Lower leg skin (tissue), 4 donors: ENCODE measurements around the gene RUFY1. TPM values are rescaled to one million over a fixed set of nuclear protein-coding genes. Genes with fewer than 3 reads are reported as not detected.
A peak's percentile ranks its signal among the peaks of the same experiment; 100 is the strongest.
"Not testable (repeated sequence)": the region's sequence is repeated elsewhere in the genome, so short reads cannot be mapped to it uniquely, and the experiment has no call there.

ENCODE experiments used
- DNase-seq, 2 donors: peaks; one replicate each; pipeline ENCODE4 v3.0.0-alpha.2; 2019; ENCODE audit warnings: low spot score in 2 of 2
- H3K4me3 ChIP-seq: fragments of 200-600 bp; sonication (generic); 2 replicates; pipeline ENCODE4 v1.5.1; 2017; ENCODE audit warnings: mild to moderate bottlenecking, low read depth; ENCODE audit not compliant: poor library complexity, severe bottlenecking
- CTCF ChIP-seq, 3 donors: fragments of 450-650 bp; IDR thresholded peaks; one replicate each; pipeline ENCODE4 v1.5.1; 2016; ENCODE audit warnings: antibody characterized with exemption in 3 of 3, mild to moderate bottlenecking in 3 of 3, moderate library complexity in 2 of 3
- POLR2A ChIP-seq, 2 donors: fragments of 450-650 bp; IDR thresholded peaks; one replicate each; pipeline ENCODE4 v1.6.1; 2016 to 2017; ENCODE audit warnings: antibody characterized with exemption in 2 of 2, mild to moderate bottlenecking in 1 of 2, moderate library complexity in 1 of 2
- WGBS, 2 donors: methylation state at CpG; one replicate each; pipeline ENCODE4 v1.1.5; 2018; 5-methylcytosine and 5-hydroxymethylcytosine counted together
- intact Hi-C: fragments of 100-400 bp; cut with DNase I; formaldehyde crosslinking; loops from one replicate; pipeline ENCODE4 v1.15.0; 2023; ENCODE audit warnings: low total_unique reads
- total RNA-seq, 4 donors: library from RNA; depleted of rRNA; stranded (reverse); fragments of >200 nt; gene quantifications; one replicate each; pipeline ENCODE4 v1.1.0, GENCODE V29; 2016

The RUFY1 gene
- 10 to 100 TPM; 36.4 to 76.1 (median 54.9) TPM for total RNA-seq

- WGBS, 2 donors, result 1% methylated on average over 22 to 37 of the region's 109 CpGs
- intact Hi-C loops, result no loop called here
Measured at GRCh38 chr5:179550511-179551342, at the start of gene RUFY1. TSS of gene RUFY1 (plus strand) at chr5:179550554. CDS start at chr5:179550570, 16 bp downstream.

GRCh38 chr5:179501997-179502396, 48.4 kb upstream of the RUFY1 start:
- H3K4me3 ChIP-seq, DNase-seq, intact Hi-C loops: not testable (repeated sequence)
- WGBS, 2 donors, result no CpG with 5 or more reads among the region's 11 CpGs

More at GRCh38 chr5:179550511-179551342, at the start of gene RUFY1:
- TF ChIP-seq POLR2A (IDR thresholded peaks at IDR 0.05) (peak in 1 of 2 donors; percentile 63), CTCF (IDR thresholded peaks at IDR 0.05) (no peak)
- peak within 1 kb of the TSS; percentile 68 for H3K4me3 ChIP-seq
- peak; percentile 74 to 96 for DNase-seq

GRCh38 chr5:179502420-179502819, 47.9 kb upstream of the RUFY1 start:
- H3K4me3 ChIP-seq, DNase-seq, intact Hi-C loops: not testable (repeated sequence)
- WGBS, 2 donors, result 93% methylated on average over 5 to 6 of the region's 8 CpGs

- intact Hi-C loops, result no loop called here
- WGBS, 2 donors, result 46 to 49% methylated on average over 7 of the region's 7 CpGs
- no peak for DNase-seq
- TF ChIP-seq CTCF (IDR thresholded peaks at IDR 0.05) (no peak), POLR2A (IDR thresholded peaks at IDR 0.05) (no peak)
- H3K4me3 ChIP-seq, result no peak overlapping the region
Measured at GRCh38 chr5:179504191-179504590, 46.2 kb upstream of the RUFY1 start.

- TF ChIP-seq CTCF (IDR thresholded peaks at IDR 0.05) (no peak), POLR2A (IDR thresholded peaks at IDR 0.05) (no peak)
- 63 to 64% methylated on average over 17 of the region's 17 CpGs for WGBS, 2 donors
- intact Hi-C loops, result no loop called here
- no peak for DNase-seq
- H3K4me3 ChIP-seq, result no peak overlapping the region
Measured at GRCh38 chr5:179504600-179505396, 45.6 kb upstream of the RUFY1 start.

- no peak for DNase-seq
- 94 to 95% methylated on average over 12 of the region's 12 CpGs for WGBS, 2 donors
- TF ChIP-seq CTCF (IDR thresholded peaks at IDR 0.05) (no peak), POLR2A (IDR thresholded peaks at IDR 0.05) (no peak)
- intact Hi-C loops, result no loop called here
- no peak overlapping the region for H3K4me3 ChIP-seq
Measured at GRCh38 chr5:179505636-179506261, 44.6 kb upstream of the RUFY1 start.
